Keratinocyte (primary cell): ENCODE results near the gene C11orf52.

Experiments used
- CTCF ChIP-seq, 3 experiments: IDR thresholded peaks in 1 of 3; conservative IDR thresholded peaks in 1 of 3; optimal IDR thresholded peaks in 1 of 3; 2 replicates in 2 of 3; 3 replicates in 1 of 3; pipeline versions ENCODE3 to v1.5.1; 2011; ENCODE audit warnings: low read length in 3 of 3, mild to moderate bottlenecking in 3 of 3, moderate library complexity in 2 of 3, control low read depth in 1 of 3, inconsistent platforms in 1 of 3; ENCODE audit not compliant: insufficient read depth in 2 of 3; ENCODE audit errors: extremely low read depth in 1 of 3
- EZH2 ChIP-seq: IDR thresholded peaks from one replicate; pipeline ENCODE4 v1.6.1; 2012; ENCODE audit warnings: inconsistent platforms, mild to moderate bottlenecking, low read length, moderate library complexity

- TF ChIP-seq CTCF (optimal IDR thresholded peaks at IDR 0.05 in 1 of 3, IDR thresholded peaks at IDR 0.05 in 1 of 3, conservative IDR thresholded peaks at IDR 0.05 in 1 of 3; ENCODE audit: extremely low read depth in 1 of 3, insufficient read depth in 2 of 3, low read length in 3 of 3), result no peak
- no peak for TF ChIP-seq EZH2
These were observed 12.0 kb upstream of the C11orf52 start for GRCh38 chr11:111906680-111907079.
